ENCODE data around the gene SPTB.

GRCh38 chr14:64706593-64707193 is 173.0 kb downstream of the SPTB start:
- TF ChIP-seq CTCF (IDR thresholded peaks at IDR 0.05; ENCODE audit: low read depth, low read length, poor library complexity, severe bottlenecking): no peak
- no peak for TF ChIP-seq EZH2phosphoT487 (IDR thresholded peaks at IDR 0.05; ENCODE audit: borderline replicate concordance, low read length)

All from DOHH2 (cell line).